Measurements from ENCODE around the gene L3MBTL1.
"Not testable (repeated sequence)": the region's sequence is repeated elsewhere in the genome, so short reads cannot be mapped to it uniquely, and the experiment has no call there.

L3MBTL1 gene

DNA sequence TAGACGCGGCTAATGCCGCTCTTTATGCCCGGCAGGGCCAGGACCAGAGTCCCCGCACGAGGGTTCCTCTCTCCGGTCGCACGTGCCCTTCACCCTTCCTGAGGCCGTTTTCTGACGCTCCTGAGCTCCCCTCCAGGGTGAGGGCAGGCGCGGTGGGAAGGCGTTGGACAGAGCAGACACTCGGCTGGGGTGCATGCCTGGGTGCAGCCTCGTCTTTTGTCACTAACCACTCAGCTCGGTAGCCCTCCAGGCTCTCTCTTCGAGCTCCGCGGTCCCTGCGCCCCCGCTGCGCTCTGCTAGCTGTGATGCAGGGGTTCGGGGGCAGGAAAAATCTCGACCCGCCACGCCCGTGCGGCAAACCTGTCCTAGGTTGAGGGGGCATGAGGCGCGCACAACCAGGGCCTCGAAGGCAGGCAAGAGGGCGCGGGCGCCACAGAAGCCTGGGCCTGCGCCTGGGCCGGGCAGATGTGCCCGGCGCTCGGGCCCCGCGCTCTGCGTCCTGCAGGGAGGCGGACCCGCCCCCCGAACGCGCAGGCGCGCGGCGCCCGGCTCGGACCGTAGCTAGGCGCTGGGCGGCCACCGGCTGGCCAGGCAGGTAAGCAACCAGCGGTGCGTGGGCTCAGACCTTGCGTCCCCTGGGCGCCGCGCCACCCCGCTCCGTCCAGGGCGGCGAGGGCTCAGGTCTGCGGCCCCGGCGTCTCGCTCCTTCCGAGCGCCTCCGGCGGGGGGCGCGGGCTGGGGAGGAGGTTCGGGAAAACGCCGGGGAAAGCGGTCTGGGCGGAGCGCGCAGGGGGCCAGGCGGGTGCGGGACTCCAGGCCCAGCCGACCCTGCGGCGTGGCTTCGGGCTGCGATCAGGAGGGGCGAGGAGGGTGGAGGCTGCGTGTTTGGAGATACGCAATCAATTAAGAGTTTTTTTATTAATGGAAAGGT lies at the start of gene L3MBTL1:
Gene L3MBTL1 (plus strand): TSS at position 548 of the 931 bp plus-strand sequence. CDS start 5,807 bp downstream, outside the sequence.
- no peak for DNase-seq (ENCODE audit: low read depth)

DNA sequence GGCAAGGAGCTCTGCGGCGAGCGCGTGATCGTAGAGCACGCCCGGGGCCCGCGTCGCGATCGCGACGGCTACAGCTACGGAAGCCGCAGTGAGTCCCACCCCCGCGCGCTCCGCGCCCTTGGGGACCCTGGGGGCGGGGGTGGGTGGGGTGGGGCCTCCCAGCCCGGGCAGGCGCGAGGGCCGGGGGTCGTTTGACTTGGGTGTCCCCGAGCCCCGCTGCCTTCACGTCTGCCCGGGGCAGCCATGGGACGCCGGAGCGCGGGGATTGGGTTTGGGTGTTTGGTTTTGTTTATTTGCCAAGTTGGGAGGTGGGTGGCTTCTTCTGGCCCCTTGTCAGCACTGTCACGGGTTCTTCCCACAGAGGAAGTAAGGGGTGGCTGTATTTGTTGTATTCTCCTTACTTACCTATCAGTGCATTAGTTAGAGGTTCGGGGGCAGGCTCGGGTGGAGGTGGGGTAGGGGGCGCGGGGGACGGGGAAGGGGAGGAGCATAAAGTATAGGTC lies 49.0 kb upstream of the L3MBTL1 start:
- DNase-seq (ENCODE audit: low read depth) = no peak

- DNase-seq (ENCODE audit: low read depth) = no peak
These were observed 48.2 kb upstream of the L3MBTL1 start for GRCh38 chr20:43459022-43459942.

- DNase-seq (ENCODE audit: low read depth) = no peak
These were observed 47.2 kb upstream of the L3MBTL1 start for GRCh38 chr20:43460172-43460829.

- DNase-seq (ENCODE audit: low read depth) = no peak
These were observed 46.7 kb upstream of the L3MBTL1 start for GRCh38 chr20:43460830-43461200.

DNA sequence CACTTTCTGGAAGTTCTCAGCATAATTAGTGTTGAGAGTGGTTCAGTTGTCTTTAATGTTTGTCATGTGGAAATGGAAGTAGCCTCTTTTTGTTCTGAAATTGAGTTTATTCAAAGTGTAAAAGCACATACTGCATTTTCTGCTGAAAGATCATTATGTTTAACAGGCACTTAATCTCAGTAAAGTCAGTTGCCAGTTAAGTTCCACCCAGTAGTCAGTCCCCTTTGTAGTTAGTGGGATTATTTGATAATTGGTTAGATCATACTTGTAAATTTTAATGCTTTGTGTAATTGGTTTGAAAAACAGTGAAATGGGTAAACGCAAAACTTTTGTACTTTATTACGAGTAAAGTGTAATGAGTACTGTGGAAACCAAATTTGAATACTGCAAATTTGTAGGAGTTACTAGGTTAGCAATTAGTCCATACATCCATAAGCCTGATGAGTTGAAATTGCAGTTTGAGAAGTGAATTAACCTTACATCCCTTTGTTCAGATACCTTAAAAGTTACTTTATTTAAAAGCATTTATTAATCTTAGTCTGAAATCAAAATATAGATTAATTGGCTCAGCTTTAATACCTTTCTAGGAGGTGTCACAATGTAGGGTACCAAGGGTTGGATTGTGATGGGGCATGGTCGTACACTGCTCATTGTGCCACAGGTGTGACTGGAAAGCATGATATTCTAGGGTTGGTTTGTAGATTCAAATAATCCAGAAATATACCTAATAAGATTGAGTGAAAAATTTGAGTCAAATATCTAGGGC lies 45.4 kb upstream of the L3MBTL1 start:
- DNase-seq (ENCODE audit: low read depth) = no peak

DNA sequence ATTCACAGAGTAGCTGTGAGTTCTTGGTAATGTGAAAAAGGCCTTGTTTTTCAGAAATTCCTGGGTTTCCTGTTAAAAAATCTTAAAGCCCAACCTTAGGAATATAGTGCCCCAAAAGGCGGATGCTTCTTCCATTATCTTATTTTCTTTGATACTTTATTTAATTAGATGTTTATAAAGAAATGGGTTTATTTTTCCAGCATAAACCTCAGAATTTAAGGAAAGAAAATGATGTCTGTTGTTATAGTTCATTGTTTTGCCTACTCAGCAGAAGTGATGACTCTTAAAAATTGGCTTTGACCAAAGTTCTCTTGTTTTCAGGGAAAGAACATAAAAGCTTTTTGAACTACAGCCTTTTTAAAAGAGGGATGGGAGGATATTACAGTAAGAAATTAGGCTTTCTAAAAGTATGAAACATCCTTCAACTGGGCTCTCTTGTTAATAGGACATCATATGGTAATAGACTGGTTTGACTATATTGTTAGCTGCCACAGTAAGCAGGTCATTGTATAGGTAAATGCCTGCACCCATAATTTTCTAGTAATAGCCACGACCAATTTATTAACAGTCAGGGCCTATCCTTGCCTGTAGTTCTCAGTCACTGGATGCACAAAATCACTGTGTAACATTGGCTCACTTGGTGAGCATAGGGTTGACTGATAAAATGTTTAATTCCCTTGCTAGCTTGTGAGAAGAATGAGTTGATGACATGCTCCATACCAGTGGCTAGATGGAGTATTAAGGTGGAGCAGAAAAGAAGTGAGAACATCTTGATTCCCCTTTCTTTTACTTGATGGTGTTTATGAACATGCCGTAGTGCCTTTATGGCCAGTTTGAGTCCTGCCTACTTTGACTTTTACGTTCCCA lies 44.6 kb upstream of the L3MBTL1 start:
- no peak for DNase-seq (ENCODE audit: low read depth)

DNA sequence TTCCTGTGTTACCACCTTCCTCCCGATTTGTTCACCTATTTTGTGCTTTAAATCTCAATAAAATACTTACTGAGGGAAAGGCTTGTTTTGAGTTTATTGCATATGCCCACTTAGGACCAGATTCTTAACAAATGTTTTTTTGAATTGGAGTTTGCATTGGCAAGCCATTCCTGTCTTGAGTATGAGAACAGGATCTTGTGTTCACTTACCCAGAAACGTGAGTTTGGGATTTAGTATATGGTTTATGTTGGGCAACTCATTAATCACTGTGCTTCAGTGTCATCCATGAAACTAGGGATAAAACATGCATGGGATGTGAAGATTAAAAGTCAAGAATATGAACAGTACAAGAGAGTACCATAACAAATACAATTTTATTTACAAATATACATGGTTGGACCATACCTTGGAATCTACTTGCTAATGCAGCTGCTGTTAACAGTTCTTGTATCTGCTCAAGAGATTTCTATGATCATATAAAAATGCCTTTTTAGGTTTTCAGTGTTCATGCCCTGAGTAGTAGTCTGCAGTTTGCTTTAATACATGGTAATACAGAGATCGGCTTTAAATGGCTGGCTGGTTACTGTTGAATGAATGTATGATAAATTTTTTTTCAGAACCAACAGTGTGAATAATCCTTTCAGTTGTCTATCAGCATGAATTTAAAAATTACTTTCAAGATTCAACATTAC lies 43.8 kb upstream of the L3MBTL1 start:
- no peak for DNase-seq (ENCODE audit: low read depth)

DNA sequence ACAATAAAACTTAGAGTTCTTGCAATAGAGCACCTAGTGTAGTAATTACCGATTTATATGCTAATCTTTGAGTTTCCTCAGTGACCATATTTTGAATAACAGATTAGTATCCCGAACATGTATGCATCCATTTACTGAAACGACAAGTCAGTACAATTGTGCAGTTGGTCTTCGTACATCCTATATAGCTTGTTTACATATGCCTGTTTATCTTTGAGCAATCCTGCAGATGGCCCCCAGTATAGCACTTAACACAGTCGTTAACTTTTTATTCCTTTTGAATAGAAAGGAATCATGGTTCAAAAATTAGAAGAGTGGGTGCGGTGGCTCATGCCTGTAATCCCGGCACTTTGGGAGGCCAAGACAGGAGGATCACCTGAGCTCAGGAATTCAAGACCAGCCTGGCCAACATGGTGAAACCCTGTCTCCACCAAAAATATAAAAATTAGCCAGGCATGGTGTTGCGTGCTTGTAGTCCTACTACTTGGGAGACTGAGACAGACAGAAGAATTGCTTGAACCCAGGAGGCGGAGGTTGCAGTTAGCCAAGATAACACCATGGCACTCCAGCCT lies 43.2 kb upstream of the L3MBTL1 start:
- no peak for DNase-seq (ENCODE audit: low read depth)

GRCh38 chr20:43465625-43465943 lies 41.9 kb upstream of the L3MBTL1 start:
- no peak for DNase-seq (ENCODE audit: low read depth)

DNA sequence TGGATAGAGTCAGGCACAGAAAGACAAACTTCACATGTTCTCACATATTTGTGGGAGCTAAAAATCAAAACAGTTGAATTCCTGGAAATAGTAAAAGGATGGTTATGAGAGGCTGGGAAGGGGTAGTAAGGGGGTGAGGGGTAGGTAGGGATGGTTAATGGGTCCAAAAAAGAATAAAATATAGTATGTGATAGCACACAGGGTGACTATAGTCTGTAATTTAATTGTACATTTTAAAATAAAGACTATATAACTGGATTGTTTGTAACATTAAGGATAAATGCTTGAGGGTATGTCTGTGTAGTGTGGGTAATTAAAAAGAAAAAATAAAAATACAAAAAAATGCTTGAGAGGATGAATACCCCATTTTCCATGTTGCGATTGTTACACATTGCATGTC lies 39.9 kb upstream of the L3MBTL1 start:
- no peak for DNase-seq (ENCODE audit: low read depth)

GRCh38 chr20:43472671-43473380 lies 34.7 kb upstream of the L3MBTL1 start:
- DNase-seq (ENCODE audit: low read depth) = no peak

DNA sequence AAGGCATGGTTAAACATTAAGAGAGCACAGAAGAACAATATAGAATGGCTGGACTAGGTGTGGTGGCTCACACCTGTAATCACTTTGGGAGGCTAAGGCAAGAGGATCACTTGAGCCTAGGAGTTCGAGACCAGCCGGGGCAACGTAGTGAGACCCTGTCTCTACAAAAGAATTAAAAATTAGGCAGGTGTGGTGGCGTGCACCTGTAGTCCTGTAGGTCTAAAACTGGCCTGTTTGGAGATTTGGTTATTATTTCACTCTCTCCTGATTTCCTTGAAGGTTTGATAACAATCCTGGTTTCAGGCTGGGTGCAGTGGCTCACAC lies 34.2 kb upstream of the L3MBTL1 start:
- no peak for DNase-seq (ENCODE audit: low read depth)

DNA sequence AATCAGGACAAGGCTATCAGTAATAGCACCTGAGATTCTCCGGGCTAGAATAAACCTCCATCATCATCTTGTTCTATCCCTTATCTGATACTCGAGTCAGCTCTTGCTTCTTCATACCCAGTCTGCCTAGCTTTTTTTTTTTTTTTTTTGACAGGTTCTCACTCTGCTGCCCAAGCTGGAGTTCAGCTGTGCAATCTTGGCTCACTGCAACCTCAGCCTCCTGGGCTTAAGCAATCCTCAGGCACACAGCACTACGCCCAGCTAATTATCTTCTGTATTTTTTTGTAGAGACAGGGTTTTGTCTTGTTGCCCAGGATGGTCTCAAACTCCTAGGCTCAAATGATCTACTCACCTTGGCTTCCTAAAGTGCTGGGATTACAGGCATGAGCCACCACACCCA lies 30.3 kb upstream of the L3MBTL1 start:
- no peak for DNase-seq (ENCODE audit: low read depth)

DNA sequence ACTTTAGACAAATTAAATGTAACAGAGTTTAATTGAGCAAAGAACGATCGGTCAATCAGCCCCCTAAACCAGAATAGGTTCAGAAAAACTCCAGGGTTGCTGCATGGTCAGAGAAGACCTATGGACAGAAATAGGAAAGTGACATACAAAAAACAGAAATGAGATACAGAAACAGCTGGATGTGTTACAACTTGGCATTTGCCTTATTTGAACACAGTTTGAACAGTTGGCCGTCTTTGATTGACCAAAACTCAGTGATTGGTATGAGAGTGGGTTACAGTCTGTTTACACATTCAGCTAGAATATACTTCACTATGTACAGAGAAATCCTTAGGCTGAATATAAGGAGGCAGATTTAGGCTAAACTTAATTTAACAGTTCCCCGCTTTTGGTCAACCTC lies 29.9 kb upstream of the L3MBTL1 start:
- DNase-seq (ENCODE audit: low read depth) = no peak

- no peak for DNase-seq (ENCODE audit: low read depth)
These were observed 17.5 kb upstream of the L3MBTL1 start for GRCh38 chr20:43490038-43490437.

DNA sequence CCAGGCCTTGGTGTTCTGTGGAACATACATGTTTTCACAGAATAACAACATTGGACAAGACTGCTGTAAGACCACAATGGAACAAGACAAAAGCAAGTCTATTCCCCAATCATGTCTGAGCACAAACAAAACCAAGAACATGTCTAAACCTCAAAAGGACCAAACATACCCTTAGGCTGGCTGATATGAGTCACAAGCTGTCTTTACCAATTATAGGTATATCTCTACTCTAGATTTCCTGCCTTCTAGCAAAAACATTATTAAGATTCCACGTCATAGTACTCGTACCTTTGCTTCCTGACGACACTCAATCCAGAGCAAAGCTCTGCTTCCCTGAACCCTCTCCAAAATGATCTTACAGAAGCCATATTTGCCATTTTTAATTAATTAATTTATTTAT lies 15.4 kb upstream of the L3MBTL1 start:
- no peak for DNase-seq (ENCODE audit: low read depth)

GRCh38 chr20:43495388-43495787 lies 12.1 kb upstream of the L3MBTL1 start:
- DNase-seq (ENCODE audit: low read depth) = no peak

DNA sequence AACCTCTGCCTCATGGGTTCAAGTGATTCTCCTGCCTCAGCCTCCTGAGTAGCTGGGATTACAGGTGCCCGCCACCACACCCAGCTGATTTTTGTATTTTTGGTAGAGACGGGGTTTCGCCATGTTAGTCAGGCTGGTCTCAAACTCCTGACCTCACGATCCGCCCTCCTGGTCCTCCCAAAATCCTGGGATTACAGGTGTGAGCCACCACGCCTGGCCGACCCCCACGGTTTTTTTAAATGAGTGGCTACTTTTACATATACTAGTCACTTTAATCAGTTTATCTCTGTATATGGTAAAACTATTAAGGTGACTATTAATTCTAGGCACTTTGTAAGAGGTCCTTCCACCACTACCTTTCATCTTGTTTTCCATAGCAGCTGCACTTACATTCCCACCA lies 5.5 kb upstream of the L3MBTL1 start:
- not testable (repeated sequence) for DNase-seq (ENCODE audit: low read depth)
